Peyer's patch (tissue), 4 donors: ENCODE results near the gene TRAPPC4.

Experiments
- CTCF ChIP-seq, 6 experiments: fragments of 450-650 bp in 4 of 6; fragments of 200-600 bp in 2 of 6; sonication (generic) in 1 of 6; IDR thresholded peaks; one replicate each; pipeline ENCODE4 v1.5.1; 2017 to 2019; ENCODE audit warnings: antibody characterized with exemption in 6 of 6, mild to moderate bottlenecking in 3 of 6, moderate library complexity in 1 of 6
- POLR2A ChIP-seq, 2 donors: fragments of 450-650 bp; IDR thresholded peaks; one replicate each; pipeline ENCODE4 v1.5.1; 2017; ENCODE audit warnings: antibody characterized with exemption in 2 of 2, mild to moderate bottlenecking in 2 of 2, moderate library complexity in 2 of 2

GRCh38 chr11:118997627-118998387, 20.8 kb upstream of the TRAPPC4 start, which contains the start of gene CENATAC:
- TF ChIP-seq POLR2A (IDR thresholded peaks at IDR 0.05) (peak; percentile 61 to 72), CTCF (IDR thresholded peaks at IDR 0.05) (peak in 3 of 6 experiments; percentile 23 to 26 (median 26))
